ENCODE measurements around the gene INS.

GRCh38 chr11:2126520-2127085 is 34.4 kb downstream of the INS start:
- TF ChIP-seq CTCF (IDR thresholded peaks at IDR 0.05; ENCODE audit: low read depth, low read length, missing input control) = no peak
- no peak for TF ChIP-seq ATF3 (IDR thresholded peaks at IDR 0.05)
- TF ChIP-seq YY1 (IDR thresholded peaks at IDR 0.05) = no peak
- no peak for TF ChIP-seq EGR1 (IDR thresholded peaks at IDR 0.05; ENCODE audit: low read depth in 2 of 2)
- no peak for TF ChIP-seq SP1 (IDR thresholded peaks at IDR 0.05)
- TF ChIP-seq MAX (IDR thresholded peaks at IDR 0.05) = no peak
- no peak for TF ChIP-seq JUND (IDR thresholded peaks at IDR 0.05)
- no peak for TF ChIP-seq ZBTB33 (IDR thresholded peaks at IDR 0.05)
- no peak for TF ChIP-seq RAD21 (IDR thresholded peaks at IDR 0.05)
- TF ChIP-seq TAF1 (conservative IDR thresholded peaks at IDR 0.05) = no peak
- no peak for TF ChIP-seq GABPA (IDR thresholded peaks at IDR 0.05 in 1 of 2, conservative IDR thresholded peaks at IDR 0.05 in 1 of 2)

All from liver (tissue), 3 donors.